Activated naive CD8-positive, alpha-beta T cell treated with anti-CD3 and anti-CD28 coated beads, Interleukin-2, amount 50 U/mL, for 24 hours (primary cell): ENCODE results near the gene ALDH3A1.

Experiments
- ATAC-seq: fragments of 150-1000 bp; cut with Tn5 transposase; one replicate; pipeline ENCODE4 v1.10.0; 2021
- DNase-seq: peaks from one replicate; pipeline ENCODE4 v3.0.0; 2021
- H3K27ac Mint-ChIP-seq: one replicate; pipeline ENCODE4 v1.8.0; 2021; ENCODE audit warnings: mild to moderate bottlenecking, mixed read lengths
- H3K27me3 Mint-ChIP-seq: one replicate; pipeline ENCODE4 v1.8.0; 2021; ENCODE audit warnings: mixed read lengths
- H3K36me3 Mint-ChIP-seq: one replicate; pipeline ENCODE4 v1.8.0; 2021; ENCODE audit warnings: low read depth, mixed read lengths
- H3K4me1 Mint-ChIP-seq: one replicate; pipeline ENCODE4 v1.8.0; 2021; ENCODE audit warnings: mixed read lengths
- H3K4me3 Mint-ChIP-seq: one replicate; pipeline ENCODE4 v1.8.0; 2021; ENCODE audit warnings: mild to moderate bottlenecking, moderate library complexity, mixed read lengths
- H3K9me3 Mint-ChIP-seq: one replicate; pipeline ENCODE4 v1.8.0; 2021; ENCODE audit warnings: mixed read lengths

Gene ALDH3A1

DNA sequence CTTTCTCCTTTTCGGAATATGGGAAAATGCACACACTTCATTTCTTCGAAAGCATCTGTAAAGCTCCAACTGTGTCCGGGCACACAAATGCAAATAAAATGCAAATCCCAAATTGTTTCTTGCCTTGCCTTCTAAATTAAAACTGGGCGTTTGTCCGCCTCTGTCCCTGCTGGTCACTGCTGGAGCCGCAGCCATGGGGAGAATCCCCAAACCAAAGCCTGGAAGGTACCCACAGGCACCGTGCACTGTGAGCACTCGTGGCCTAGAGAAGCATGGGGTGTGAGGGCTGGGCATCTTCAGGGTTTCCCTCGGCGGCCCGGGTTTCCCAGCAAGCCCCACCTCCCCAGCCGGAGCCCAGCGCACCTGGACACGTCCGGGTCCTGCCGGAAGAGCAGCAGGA, 34.6 kb downstream of the ALDH3A1 start:
- H3K36me3 Mint-ChIP-seq, result no peaks in the 10 kb centered on the region
- DNase-seq (no peak), ATAC-seq (no peak)
- no peak overlapping the region for H3K4me3 Mint-ChIP-seq
- H3K4me1 Mint-ChIP-seq, result no peaks in the 10 kb centered on the region
- H3K27me3 Mint-ChIP-seq, result no peaks in the 10 kb centered on the region
- H3K9me3 Mint-ChIP-seq, result no peaks in the 10 kb centered on the region
- H3K27ac Mint-ChIP-seq, result no peak overlapping the region

DNA sequence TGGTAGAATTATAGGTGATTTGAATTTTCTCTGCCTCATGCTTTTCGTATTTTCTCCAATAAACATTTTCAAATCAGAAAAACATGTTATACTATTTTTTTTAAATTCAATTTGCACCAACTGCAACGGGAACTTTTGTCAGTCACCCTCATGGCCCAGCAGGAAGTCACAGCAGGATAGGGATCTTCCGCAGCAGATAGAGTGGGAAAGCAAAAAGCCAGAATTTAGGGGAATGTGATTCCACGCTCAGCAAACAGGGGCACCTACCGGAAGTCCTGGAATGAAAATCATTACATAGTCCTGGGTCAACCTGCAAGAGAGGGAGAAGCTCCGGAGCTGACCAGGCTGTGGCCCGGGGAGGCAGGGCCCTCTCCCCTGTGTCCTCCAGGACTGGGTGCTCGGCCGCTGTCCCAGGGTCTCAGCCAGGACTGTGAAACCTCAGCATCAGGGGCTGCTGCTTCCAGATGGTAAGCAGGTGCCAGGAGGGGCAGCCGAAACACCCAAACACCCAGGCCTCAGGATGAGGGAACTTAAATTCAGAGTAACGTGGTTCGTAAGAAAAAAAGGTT, 35.6 kb downstream of the ALDH3A1 start:
- H3K36me3 Mint-ChIP-seq, result no peaks in the 10 kb centered on the region
- no peaks in the 10 kb centered on the region for H3K9me3 Mint-ChIP-seq
- no peaks in the 10 kb centered on the region for H3K27me3 Mint-ChIP-seq
- H3K4me3 Mint-ChIP-seq, result no peak overlapping the region
- ATAC-seq, result no peak
- no peak for DNase-seq
- no peak overlapping the region for H3K27ac Mint-ChIP-seq
- no peaks in the 10 kb centered on the region for H3K4me1 Mint-ChIP-seq

DNA sequence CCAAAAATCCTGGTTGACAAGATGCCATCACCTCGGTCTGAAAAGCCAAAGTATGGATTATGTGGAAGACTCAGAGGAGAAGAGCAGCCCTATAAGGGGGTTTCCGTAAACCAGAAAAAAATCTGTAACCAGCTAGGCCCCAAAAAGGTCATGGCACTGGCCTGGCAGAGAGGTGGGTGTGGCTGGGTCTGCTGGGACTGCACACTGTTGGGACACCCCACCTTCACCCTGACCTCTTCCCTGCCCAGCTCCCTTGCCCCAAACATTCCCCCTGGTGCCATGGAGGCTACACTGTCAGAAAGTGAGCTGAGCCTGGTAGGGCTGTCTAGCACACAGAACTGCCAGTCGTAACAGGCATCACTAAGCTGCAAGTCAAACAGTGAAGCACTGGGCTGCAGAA, 38.3 kb downstream of the ALDH3A1 start:
- H3K4me1 Mint-ChIP-seq, result no peaks in the 10 kb centered on the region
- H3K27ac Mint-ChIP-seq, result no peak overlapping the region
- H3K36me3 Mint-ChIP-seq, result no peaks in the 10 kb centered on the region
- no peaks in the 10 kb centered on the region for H3K27me3 Mint-ChIP-seq
- H3K9me3 Mint-ChIP-seq, result no peaks in the 10 kb centered on the region
- DNase-seq, result no peak
- no peak for ATAC-seq
- no peak overlapping the region for H3K4me3 Mint-ChIP-seq

DNA sequence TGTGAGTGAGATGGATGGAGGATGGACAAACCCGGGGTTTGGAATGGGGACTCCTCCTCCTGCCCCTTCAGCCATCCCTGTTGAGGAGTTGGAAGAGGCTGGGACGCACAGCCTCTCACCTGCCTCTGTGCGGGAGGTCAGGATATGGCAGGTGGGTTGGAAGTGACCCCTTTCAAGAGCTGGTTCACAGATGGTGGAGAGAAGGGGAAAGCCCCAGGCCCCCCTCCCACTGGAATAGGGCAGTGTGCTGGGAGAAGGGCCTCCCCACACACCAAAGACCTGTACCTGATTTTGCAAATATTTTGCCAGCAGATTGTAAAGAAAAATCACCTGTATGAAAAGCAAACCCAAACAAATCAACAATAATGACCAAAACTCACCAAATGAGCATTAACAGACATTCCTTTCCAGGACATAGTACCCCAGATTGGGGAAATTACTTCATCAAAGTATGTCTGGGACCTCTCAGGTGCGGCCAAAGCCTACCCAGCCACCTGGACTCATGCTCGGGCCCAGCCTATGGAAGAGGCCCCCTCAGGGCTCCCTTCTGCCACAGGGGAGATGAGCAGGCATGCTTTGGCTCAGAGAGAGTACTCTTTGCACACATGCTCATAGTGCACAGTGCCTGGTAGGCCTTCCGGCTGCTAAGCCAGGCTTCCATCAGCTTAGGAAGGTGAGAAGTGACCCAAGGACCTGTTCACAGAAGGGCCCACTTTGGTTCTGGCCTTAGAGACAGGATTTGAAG, 39.5 kb downstream of the ALDH3A1 start:
- no peaks in the 10 kb centered on the region for H3K4me1 Mint-ChIP-seq
- ATAC-seq (no peak), DNase-seq (no peak)
- H3K4me3 Mint-ChIP-seq, result no peak overlapping the region
- H3K9me3 Mint-ChIP-seq, result no peaks in the 10 kb centered on the region
- no peaks in the 10 kb centered on the region for H3K36me3 Mint-ChIP-seq
- no peaks in the 10 kb centered on the region for H3K27me3 Mint-ChIP-seq
- H3K27ac Mint-ChIP-seq, result no peak overlapping the region

DNA sequence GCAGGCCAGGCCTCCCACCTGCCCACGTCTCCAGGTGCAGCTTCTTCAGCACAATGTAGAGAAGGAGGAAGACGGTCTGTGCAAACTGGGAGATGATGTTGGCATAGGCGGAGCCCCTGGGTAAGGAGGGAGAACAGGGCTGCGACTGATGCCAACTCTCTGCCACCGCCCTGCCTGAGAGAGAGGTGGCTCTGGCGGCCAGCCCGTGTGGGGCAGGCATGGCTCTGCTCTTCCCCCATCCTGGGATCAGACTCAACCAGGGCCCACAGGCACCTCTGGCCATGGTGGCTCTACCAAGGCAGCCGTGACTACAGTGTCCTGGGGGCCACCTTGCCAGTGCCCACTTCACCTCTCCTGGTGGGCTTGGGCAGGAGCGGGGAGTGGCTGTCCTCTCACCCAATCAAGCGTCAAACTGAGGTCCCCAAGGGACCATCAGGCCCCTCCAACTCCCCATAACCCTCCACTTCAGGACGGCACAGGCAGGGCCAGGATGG, 40.3 kb downstream of the ALDH3A1 start:
- no peak overlapping the region for H3K27ac Mint-ChIP-seq
- no peaks in the 10 kb centered on the region for H3K27me3 Mint-ChIP-seq
- ATAC-seq (no peak), DNase-seq (no peak)
- H3K4me3 Mint-ChIP-seq, result no peak overlapping the region
- H3K36me3 Mint-ChIP-seq, result no peaks in the 10 kb centered on the region
- H3K9me3 Mint-ChIP-seq, result no peaks in the 10 kb centered on the region
- no peaks in the 10 kb centered on the region for H3K4me1 Mint-ChIP-seq

DNA sequence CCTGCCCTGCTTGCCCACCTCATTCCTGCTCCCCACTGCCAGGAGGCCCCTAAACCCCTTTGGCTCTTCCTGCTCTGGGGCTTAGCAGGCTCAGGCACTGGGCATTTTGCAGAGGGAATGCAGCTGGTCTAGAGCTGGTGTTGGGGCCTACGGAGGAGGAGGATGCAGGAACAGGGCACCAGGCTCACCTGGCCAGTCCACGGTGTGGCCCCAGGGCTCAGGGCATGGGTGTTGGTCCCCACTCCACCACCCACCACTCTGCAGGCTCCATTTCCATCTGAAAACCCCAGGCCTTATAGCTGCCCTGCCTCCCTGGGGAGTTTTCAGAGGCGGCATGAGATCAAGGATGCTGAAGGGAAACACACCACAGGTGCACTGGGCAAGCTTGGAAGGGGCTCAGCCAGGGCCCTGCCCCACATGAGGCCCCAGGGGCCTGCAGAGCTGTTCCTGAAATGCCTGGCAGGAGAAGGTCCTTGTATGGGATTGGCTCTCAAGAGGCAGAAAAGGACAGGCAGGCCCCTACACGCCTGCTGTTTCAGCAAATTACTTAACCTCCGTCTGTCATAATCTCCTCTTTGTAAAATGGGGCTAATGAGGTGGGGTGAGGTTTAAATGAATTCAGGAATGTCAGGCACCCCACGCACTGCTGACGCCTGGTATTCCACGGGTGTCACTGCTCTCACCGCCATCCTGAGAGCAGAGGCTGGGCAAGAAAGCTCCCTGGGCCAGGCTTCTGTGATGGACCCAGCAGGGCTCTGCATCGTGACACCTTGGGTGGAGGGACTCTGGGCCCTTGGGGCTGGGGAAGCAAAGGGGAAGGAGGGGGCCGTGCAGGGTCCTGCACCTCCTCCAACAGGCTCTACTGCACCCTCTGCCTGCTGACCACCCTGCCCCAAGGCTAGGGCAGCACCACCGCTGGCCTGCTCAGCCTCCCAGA, 41.0 kb downstream of the ALDH3A1 start:
- Mint-ChIP-seq H3K27ac (no peak overlapping the region), H3K9me3 (no peaks in the 10 kb centered on the region), H3K4me3 (no peak overlapping the region), H3K27me3 (no peaks in the 10 kb centered on the region), H3K4me1 (no peaks in the 10 kb centered on the region), H3K36me3 (no peaks in the 10 kb centered on the region)
- ATAC-seq, result no peak
- DNase-seq, result no peak

DNA sequence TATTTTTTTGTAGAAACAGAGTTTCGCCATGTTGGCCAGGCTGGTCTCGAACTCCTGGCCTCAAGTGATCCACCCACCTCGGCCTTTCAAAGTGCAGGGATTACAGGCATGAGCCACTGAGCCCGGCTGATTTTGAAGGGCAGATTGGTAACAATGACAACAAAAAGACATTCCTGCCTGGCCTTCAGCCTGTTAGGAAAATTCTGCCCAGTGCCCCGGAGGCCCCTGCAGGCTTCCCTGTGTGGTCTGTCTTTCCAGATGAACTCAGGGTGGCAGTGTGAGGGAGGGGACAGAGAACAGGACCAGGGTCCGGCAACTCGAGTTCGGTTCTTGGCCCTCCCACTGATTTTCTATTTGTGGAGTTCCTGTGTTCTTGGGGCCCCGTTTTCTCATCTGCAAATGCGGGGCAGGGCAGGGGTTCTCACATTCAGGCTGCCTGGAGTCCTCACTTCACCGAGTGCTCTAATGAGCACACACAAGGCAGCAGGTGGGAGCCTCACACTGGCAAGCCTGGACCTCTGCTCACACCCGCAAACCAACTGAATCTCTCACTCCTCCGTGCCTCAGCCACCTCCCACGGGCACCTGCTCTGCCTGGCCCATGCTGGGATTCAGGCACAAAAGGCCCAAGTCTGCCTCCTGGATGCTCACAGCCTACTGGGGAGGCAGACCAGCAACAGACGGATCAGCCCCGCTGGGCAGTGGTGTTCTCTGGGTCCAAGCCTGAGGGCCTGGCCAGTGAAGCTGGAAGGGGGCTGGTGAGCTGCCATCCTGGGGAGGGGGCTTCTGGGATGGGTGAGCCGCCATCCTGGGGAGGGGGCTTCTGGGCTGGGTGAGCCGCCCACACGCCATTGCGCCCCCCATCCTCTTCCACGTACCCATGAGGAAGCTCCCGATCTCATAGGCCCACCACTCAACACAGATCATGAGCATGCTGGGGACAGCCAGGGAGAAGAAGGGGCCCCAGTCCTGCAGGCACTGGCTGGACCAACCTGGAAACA, 42.0 kb downstream of the ALDH3A1 start:
- no peaks in the 10 kb centered on the region for H3K9me3 Mint-ChIP-seq
- H3K4me3 Mint-ChIP-seq, result no peak overlapping the region
- no peak for DNase-seq
- no peaks in the 10 kb centered on the region for H3K36me3 Mint-ChIP-seq
- H3K27me3 Mint-ChIP-seq, result no peaks in the 10 kb centered on the region
- no peak for ATAC-seq
- H3K27ac Mint-ChIP-seq, result no peak overlapping the region
- H3K4me1 Mint-ChIP-seq, result no peaks in the 10 kb centered on the region

DNA sequence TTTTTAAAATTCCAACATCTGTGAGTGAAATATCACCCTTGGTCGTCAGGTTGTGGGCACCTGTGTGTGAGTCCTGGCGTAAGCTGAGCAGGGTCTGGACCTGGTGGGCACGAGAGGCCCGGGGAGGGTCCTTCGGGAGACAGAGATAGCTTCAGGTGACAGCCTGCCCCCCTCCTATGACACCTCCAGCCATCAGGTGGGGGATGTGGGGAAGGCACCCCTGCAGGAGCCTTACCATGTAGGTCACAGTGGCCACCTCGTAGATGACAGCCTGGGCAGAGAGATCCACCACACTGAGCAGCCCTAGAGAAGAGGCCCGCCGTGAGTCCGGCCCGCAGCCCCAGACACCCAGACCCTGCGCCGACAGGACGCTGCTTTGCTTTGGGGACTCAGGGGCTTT, 42.9 kb downstream of the ALDH3A1 start:
- no peaks in the 10 kb centered on the region for H3K9me3 Mint-ChIP-seq
- H3K36me3 Mint-ChIP-seq, result no peaks in the 10 kb centered on the region
- no peak overlapping the region for H3K27ac Mint-ChIP-seq
- no peaks in the 10 kb centered on the region for H3K27me3 Mint-ChIP-seq
- no peak overlapping the region for H3K4me3 Mint-ChIP-seq
- DNase-seq (no peak), ATAC-seq (no peak)
- no peaks in the 10 kb centered on the region for H3K4me1 Mint-ChIP-seq

DNA sequence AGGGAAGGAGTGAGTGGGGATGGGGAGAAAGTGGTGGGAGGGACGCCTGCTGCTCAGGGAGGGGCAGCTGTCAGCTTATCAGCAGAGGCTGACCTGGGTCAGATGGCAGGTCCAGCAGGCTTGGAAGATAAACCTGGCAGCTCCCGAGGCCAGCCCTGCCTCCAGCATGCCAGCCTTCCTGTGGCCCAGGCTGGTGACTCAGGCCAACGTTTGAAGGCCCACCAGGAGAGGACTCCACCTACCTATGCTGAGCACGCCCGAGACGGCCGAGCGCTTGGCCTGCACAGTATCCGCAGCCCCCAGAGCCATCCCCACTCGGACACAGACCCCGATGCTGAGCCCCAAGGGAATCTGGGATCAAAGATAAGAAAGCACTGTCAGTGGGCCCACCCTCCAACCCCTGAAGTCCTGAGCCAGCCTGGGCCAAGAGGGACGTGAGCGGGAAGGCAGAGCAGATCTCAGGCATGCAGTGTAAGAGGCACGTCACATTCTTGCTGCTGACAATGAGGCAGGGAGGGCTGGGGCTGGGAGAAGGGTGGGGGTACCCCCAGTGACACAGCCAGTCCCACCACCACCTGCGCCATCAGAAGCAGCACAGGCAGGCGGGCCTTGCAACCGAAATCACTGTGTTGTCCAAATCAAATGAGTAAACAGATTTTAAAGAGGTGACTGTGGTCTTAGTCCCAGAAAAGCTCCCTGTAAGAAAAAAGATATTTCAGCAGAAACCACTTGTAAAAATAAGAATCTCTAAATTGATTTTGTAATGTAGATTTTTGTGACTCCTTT, 44.1 kb downstream of the ALDH3A1 start:
- ATAC-seq, result no peak
- Mint-ChIP-seq H3K4me3 (no peak overlapping the region), H3K36me3 (no peaks in the 10 kb centered on the region), H3K27ac (no peak overlapping the region), H3K4me1 (no peaks in the 10 kb centered on the region), H3K27me3 (no peaks in the 10 kb centered on the region), H3K9me3 (no peaks in the 10 kb centered on the region)
- DNase-seq, result no peak

DNA sequence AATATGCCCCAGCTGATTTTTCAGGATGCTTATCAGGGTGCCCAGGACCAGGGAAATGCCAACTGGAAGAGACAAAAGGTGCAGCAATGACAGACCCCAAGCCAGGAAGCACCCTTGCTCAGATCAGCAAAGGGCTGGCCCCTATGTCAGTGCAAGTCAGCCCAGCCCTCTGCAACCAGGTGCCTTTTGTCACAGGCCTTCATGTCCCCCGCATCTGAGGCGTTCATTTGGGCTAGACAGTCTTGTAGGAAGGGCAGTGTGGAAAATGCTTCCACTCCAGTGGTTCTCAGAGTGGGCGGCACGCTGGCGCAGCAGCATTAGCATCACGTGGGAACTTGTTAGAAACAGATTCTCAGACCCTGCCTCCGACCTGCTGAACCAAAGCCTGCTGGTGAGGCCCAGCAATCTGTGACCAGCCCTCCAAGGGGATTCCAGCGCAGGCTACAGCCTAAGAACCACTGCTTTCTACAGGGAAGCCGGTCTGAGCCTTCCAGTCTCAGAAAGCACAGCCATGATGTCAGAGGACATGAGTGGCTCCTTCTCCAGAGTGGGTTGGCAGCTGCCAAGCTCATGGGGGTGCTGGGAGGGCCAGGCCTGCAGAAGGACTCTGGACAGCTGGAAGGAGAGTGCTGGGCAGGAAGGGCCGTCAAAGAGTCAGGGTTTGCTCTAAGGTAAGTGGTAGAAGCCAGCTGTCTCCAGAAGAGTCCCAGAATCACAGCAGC, 44.8 kb downstream of the ALDH3A1 start:
- H3K27ac Mint-ChIP-seq, result no peak overlapping the region
- DNase-seq, result no peak
- H3K36me3 Mint-ChIP-seq, result no peaks in the 10 kb centered on the region
- H3K9me3 Mint-ChIP-seq, result no peaks in the 10 kb centered on the region
- no peak overlapping the region for H3K4me3 Mint-ChIP-seq
- H3K27me3 Mint-ChIP-seq, result no peaks in the 10 kb centered on the region
- no peaks in the 10 kb centered on the region for H3K4me1 Mint-ChIP-seq
- ATAC-seq, result no peak

DNA sequence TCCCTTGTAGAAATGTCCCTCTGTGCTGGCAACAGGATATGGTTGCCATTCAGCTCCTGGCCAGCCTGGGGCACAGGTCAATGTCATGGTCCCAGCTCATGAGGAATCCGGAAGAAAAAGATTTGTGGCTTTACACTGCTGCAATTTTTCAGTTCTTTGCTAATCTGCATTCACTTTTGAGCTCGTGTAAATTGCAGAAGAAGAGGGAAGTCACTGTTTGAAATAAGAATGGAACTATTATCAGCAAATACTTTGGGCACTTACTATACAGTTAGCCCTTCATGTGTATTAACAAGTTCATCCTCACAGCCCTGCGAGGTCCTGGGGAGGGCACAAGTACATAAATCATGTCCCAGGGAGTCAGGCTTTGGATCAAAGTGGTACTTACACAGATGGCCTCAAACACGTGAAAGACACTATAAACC, 45.9 kb downstream of the ALDH3A1 start:
- ATAC-seq (no peak), DNase-seq (no peak)
- no peak overlapping the region for H3K27ac Mint-ChIP-seq

More for the DNA sequence above, 45.9 kb downstream of the ALDH3A1 start:
- Mint-ChIP-seq H3K27me3 (no peaks in the 10 kb centered on the region), H3K4me1 (no peaks in the 10 kb centered on the region), H3K36me3 (no peaks in the 10 kb centered on the region), H3K9me3 (no peaks in the 10 kb centered on the region), H3K4me3 (no peak overlapping the region)
